ENCODE measurements around the gene ENOX1. TPM values are rescaled to one million over a fixed set of nuclear protein-coding genes. Genes with fewer than 3 reads are reported as not detected.

ENOX1 gene
- polyA plus RNA-seq, 1 donor: 8.2 TPM

GRCh38 chr13:43669964-43670363, 116.8 kb downstream of the ENOX1 start:
- DNase-seq (ENCODE audit: low read depth): no peak

- DNase-seq (ENCODE audit: low read depth): no peak
These were observed 117.7 kb downstream of the ENOX1 start for GRCh38 chr13:43669101-43669500.

GRCh38 chr13:43666403-43666802, 120.4 kb downstream of the ENOX1 start:
- DNase-seq (ENCODE audit: low read depth): no peak

- DNase-seq (ENCODE audit: low read depth): no peak
These were observed 121.4 kb downstream of the ENOX1 start for GRCh38 chr13:43665388-43665787.

GRCh38 chr13:43664700-43665191, 122.0 kb downstream of the ENOX1 start:
- no peak for DNase-seq (ENCODE audit: low read depth)

- DNase-seq (ENCODE audit: low read depth): no peak
These were observed 123.2 kb downstream of the ENOX1 start for GRCh38 chr13:43663474-43664090.

GRCh38 chr13:43662976-43663375, 123.8 kb downstream of the ENOX1 start:
- DNase-seq (ENCODE audit: low read depth): no peak

- no peak for DNase-seq (ENCODE audit: low read depth)
These were observed 125.5 kb downstream of the ENOX1 start for GRCh38 chr13:43661161-43661830.

- DNase-seq (ENCODE audit: low read depth): no peak
These were observed 129.3 kb downstream of the ENOX1 start for GRCh38 chr13:43657485-43657884.

- no peak for DNase-seq (ENCODE audit: low read depth)
These were observed 132.8 kb downstream of the ENOX1 start for GRCh38 chr13:43653980-43654379.

- no peak for DNase-seq (ENCODE audit: low read depth)
These were observed 133.4 kb downstream of the ENOX1 start for GRCh38 chr13:43653395-43653794.

- no peak for DNase-seq (ENCODE audit: low read depth)
These were observed 134.0 kb downstream of the ENOX1 start for GRCh38 chr13:43652760-43653159.

GRCh38 chr13:43650882-43651281, 135.9 kb downstream of the ENOX1 start:
- no peak for DNase-seq (ENCODE audit: low read depth)

GRCh38 chr13:43648733-43649132, 138.0 kb downstream of the ENOX1 start:
- no peak for DNase-seq (ENCODE audit: low read depth)

- DNase-seq (ENCODE audit: low read depth): no peak
These were observed 139.3 kb downstream of the ENOX1 start for GRCh38 chr13:43647471-43647870.

- no peak for DNase-seq (ENCODE audit: low read depth)
These were observed 146.3 kb downstream of the ENOX1 start for GRCh38 chr13:43640476-43640875.

- no peak for DNase-seq (ENCODE audit: low read depth)
These were observed 155.7 kb downstream of the ENOX1 start for GRCh38 chr13:43631106-43631505.

- no peak for DNase-seq (ENCODE audit: low read depth)
These were observed 156.9 kb downstream of the ENOX1 start for GRCh38 chr13:43629691-43630480.

GRCh38 chr13:43626994-43627393, 159.8 kb downstream of the ENOX1 start:
- DNase-seq (ENCODE audit: low read depth): no peak

- DNase-seq (ENCODE audit: low read depth): no peak
These were observed 172.7 kb downstream of the ENOX1 start for GRCh38 chr13:43614063-43614462.

- DNase-seq (ENCODE audit: low read depth): no peak
These were observed 175.2 kb downstream of the ENOX1 start for GRCh38 chr13:43611281-43612273.

All from forelimb muscle (tissue), 1 donor.